HG02840 (cell line): ENCODE data around the gene SELENOF.
"Not testable (repeated sequence)": the region's sequence is repeated elsewhere in the genome, so short reads cannot be mapped to it uniquely, and the experiment has no call there.

Experiments used
- ATAC-seq: cut with Tn5 transposase; IDR thresholded peaks from one replicate; pipeline ENCODE4 v1.9.1; 2021; ENCODE audit warnings: mild to moderate bottlenecking, moderate library complexity, moderate number of reproducible peaks; ENCODE audit not compliant: unreplicated experiment, low FRiP score

SELENOF gene

GRCh38 chr1:86821956-86822355 lies 92.0 kb downstream of the SELENOF start:
- ATAC-seq, result no peak

DNA sequence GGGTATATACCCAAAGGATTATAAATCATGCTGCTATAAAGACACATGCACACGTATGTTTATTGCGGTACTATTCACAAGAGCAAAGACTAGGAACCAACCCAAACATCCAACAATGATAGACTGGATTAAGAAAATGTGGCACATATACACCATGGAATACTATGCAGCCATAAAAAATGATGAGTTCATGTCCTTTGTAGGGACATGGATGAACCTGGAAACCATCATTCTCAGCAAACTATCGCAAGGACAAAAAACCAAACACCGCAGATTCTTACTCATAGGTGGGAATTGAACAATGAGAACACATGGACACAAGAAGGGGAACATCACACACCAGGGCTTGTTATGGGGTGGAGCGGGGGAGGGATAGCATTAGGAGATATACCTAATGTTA lies 94.0 kb downstream of the SELENOF start:
- ATAC-seq, result not testable (repeated sequence)

GRCh38 chr1:86817246-86817826 lies 96.6 kb downstream of the SELENOF start:
- not testable (repeated sequence) for ATAC-seq

DNA sequence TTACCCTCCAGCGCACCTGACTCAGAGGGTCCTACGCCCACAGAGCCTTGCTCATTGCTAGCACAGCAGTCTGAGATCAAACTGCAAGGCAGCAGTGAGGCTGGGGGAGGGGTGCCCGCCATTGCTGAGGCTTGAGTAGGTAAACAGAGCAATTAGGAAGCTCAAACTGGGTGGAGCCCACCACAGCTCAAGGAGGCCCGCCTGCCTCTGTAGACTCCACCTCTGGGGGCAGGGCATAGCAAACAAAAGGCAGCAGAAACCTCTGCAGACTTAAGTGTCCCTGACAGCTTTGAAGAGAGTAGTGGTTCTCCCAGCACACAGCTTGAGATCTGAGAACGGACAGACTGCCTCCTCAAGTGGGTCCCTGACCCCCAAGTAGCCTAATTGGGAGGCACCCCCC lies 99.8 kb downstream of the SELENOF start:
- ATAC-seq, result not testable (repeated sequence)
